Skeletal muscle cell (primary cell): Measurements from ENCODE around the gene SPATS1.
A peak's percentile ranks its signal among the peaks of the same experiment; 100 is the strongest.

Experiments
- DNase-seq: peaks from one replicate; pipeline ENCODE4 v3.0.0-alpha.2; 2010; ENCODE audit warnings: low read depth
- H3K4me3 ChIP-seq: 2 replicates; pipeline ENCODE4 v1.5.1; 2011; ENCODE audit warnings: low read depth, mild to moderate bottlenecking, control low read depth, low read length, moderate library complexity

The SPATS1 gene

GRCh38 chr6:44342489-44342888, at the start of gene SPATS1:
Gene SPATS1 (plus strand): TSS chr6:44342650. CDS start chr6:44343096, 446 bp downstream.
- peak within 1 kb of the TSS; percentile 12 for H3K4me3 ChIP-seq
- DNase-seq = no peak

- no peak for DNase-seq
- H3K4me3 ChIP-seq = no peak overlapping the region
These were observed 49.6 kb upstream of the SPATS1 start for GRCh38 chr6:44292661-44293365.

- no peak for DNase-seq
- no peak overlapping the region for H3K4me3 ChIP-seq
These were observed 47.3 kb upstream of the SPATS1 start for GRCh38 chr6:44294832-44295791.

- no peak for DNase-seq
- H3K4me3 ChIP-seq = peak overlapping the region; percentile 50
These were observed 45.1 kb upstream of the SPATS1 start for GRCh38 chr6:44297063-44298038.

GRCh38 chr6:44298055-44298803, 44.2 kb upstream of the SPATS1 start:
- no peak for DNase-seq
- peak overlapping the region; percentile 50 for H3K4me3 ChIP-seq

- no peak overlapping the region for H3K4me3 ChIP-seq
- DNase-seq = no peak
These were observed 43.6 kb upstream of the SPATS1 start for GRCh38 chr6:44298864-44299263.

- no peak for DNase-seq
These were observed 42.1 kb upstream of the SPATS1 start for GRCh38 chr6:44300292-44300823.

GRCh38 chr6:44301106-44301505, 41.3 kb upstream of the SPATS1 start:
- no peak overlapping the region for H3K4me3 ChIP-seq
- DNase-seq = no peak

More at GRCh38 chr6:44300292-44300823, 42.1 kb upstream of the SPATS1 start:
- no peak overlapping the region for H3K4me3 ChIP-seq

GRCh38 chr6:44301782-44302564, 40.5 kb upstream of the SPATS1 start:
- DNase-seq = no peak
- H3K4me3 ChIP-seq = no peak overlapping the region

GRCh38 chr6:44302856-44303255, 39.6 kb upstream of the SPATS1 start:
- no peak for DNase-seq
- H3K4me3 ChIP-seq = no peak overlapping the region

- no peak for DNase-seq
- no peak overlapping the region for H3K4me3 ChIP-seq
These were observed 38.6 kb upstream of the SPATS1 start for GRCh38 chr6:44303842-44304241.

- DNase-seq = no peak
- no peak overlapping the region for H3K4me3 ChIP-seq
These were observed 37.9 kb upstream of the SPATS1 start for GRCh38 chr6:44304282-44305199.

- H3K4me3 ChIP-seq = no peak overlapping the region
These were observed 37.2 kb upstream of the SPATS1 start for GRCh38 chr6:44305200-44305725.

GRCh38 chr6:44306710-44307109, 35.7 kb upstream of the SPATS1 start:
- DNase-seq = no peak
- no peak overlapping the region for H3K4me3 ChIP-seq

More at GRCh38 chr6:44305200-44305725, 37.2 kb upstream of the SPATS1 start:
- no peak for DNase-seq

- no peak for DNase-seq
- H3K4me3 ChIP-seq = no peak overlapping the region
These were observed 35.2 kb upstream of the SPATS1 start for GRCh38 chr6:44307217-44307616.

- H3K4me3 ChIP-seq = no peak overlapping the region
- peak; percentile 45 for DNase-seq
These were observed 33.4 kb upstream of the SPATS1 start for GRCh38 chr6:44309092-44309491.
